Measurements from ENCODE around the gene SCAF4.
"Not testable (repeated sequence)": the region's sequence is repeated elsewhere in the genome, so short reads cannot be mapped to it uniquely, and the experiment has no call there.

SCAF4 gene

GRCh38 chr21:31743712-31744111 lies 11.8 kb upstream of the SCAF4 start:
- in situ Hi-C loops (cut with MboI; ENCODE audit: low sequenced_read_pairs): no loop called here

GRCh38 chr21:31741116-31741515 lies 9.2 kb upstream of the SCAF4 start:
- in situ Hi-C loops (cut with MboI; ENCODE audit: low sequenced_read_pairs): no loop called here

GRCh38 chr21:31737586-31738397 lies 5.9 kb upstream of the SCAF4 start:
- in situ Hi-C loops (cut with MboI; ENCODE audit: low sequenced_read_pairs): not testable (repeated sequence)

- in situ Hi-C loops (cut with MboI; ENCODE audit: low sequenced_read_pairs): no loop called here
Measured at GRCh38 chr21:31735511-31735992, 3.6 kb upstream of the SCAF4 start.

- in situ Hi-C loops (cut with MboI; ENCODE audit: low sequenced_read_pairs): no loop called here
Measured at GRCh38 chr21:31733551-31734149, 1.7 kb upstream of the SCAF4 start.

GRCh38 chr21:31732597-31733550 lies 956 bp upstream of the SCAF4 start:
- in situ Hi-C loops (cut with MboI; ENCODE audit: low sequenced_read_pairs): no loop called here

- in situ Hi-C loops (cut with MboI; ENCODE audit: low sequenced_read_pairs): no loop called here
Measured at GRCh38 chr21:31731056-31731856, 662 bp downstream of the SCAF4 start.

- in situ Hi-C loops (cut with MboI; ENCODE audit: low sequenced_read_pairs): no loop called here
Measured at GRCh38 chr21:31730712-31731055, 1.2 kb downstream of the SCAF4 start.

GRCh38 chr21:31729622-31730343 lies 2.1 kb downstream of the SCAF4 start:
- in situ Hi-C loops (cut with MboI; ENCODE audit: low sequenced_read_pairs): no loop called here

- in situ Hi-C loops (cut with MboI; ENCODE audit: low sequenced_read_pairs): no loop called here
Measured at GRCh38 chr21:31728952-31729351, 3.0 kb downstream of the SCAF4 start.

- in situ Hi-C loops (cut with MboI; ENCODE audit: low sequenced_read_pairs): no loop called here
Measured at GRCh38 chr21:31728191-31728590, 3.7 kb downstream of the SCAF4 start.

GRCh38 chr21:31727181-31727580 lies 4.7 kb downstream of the SCAF4 start:
- in situ Hi-C loops (cut with MboI; ENCODE audit: low sequenced_read_pairs): no loop called here

GRCh38 chr21:31726407-31726806 lies 5.5 kb downstream of the SCAF4 start:
- in situ Hi-C loops (cut with MboI; ENCODE audit: low sequenced_read_pairs): no loop called here

- in situ Hi-C loops (cut with MboI; ENCODE audit: low sequenced_read_pairs): no loop called here
Measured at GRCh38 chr21:31725202-31725839, 6.6 kb downstream of the SCAF4 start.

- in situ Hi-C loops (cut with MboI; ENCODE audit: low sequenced_read_pairs): no loop called here
Measured at GRCh38 chr21:31724552-31724951, 7.4 kb downstream of the SCAF4 start.

GRCh38 chr21:31721381-31721780 lies 10.5 kb downstream of the SCAF4 start:
- in situ Hi-C loops (cut with MboI; ENCODE audit: low sequenced_read_pairs): no loop called here

- in situ Hi-C loops (cut with MboI; ENCODE audit: low sequenced_read_pairs): no loop called here
Measured at GRCh38 chr21:31720739-31721138, 11.2 kb downstream of the SCAF4 start.

GRCh38 chr21:31720330-31720729 lies 11.6 kb downstream of the SCAF4 start:
- in situ Hi-C loops (cut with MboI; ENCODE audit: low sequenced_read_pairs): no loop called here

- in situ Hi-C loops (cut with MboI; ENCODE audit: low sequenced_read_pairs): no loop called here
Measured at GRCh38 chr21:31716106-31716505, 15.8 kb downstream of the SCAF4 start.

Measured in hTERT RPE-1 (cell line).